ENCODE data around the gene GRAP2.

Gene GRAP2

GRCh38 chr22:40021401-40022000, 120.6 kb downstream of the GRAP2 start:
- no peak for DNase-seq

GRCh38 chr22:40022536-40023240, 121.8 kb downstream of the GRAP2 start:
- no peak for DNase-seq
